HS-5 (cell line): Measurements from ENCODE around the gene TWNK.
"Not testable (repeated sequence)": the region's sequence is repeated elsewhere in the genome, so short reads cannot be mapped to it uniquely, and the experiment has no call there.

ENCODE experiments used
- DNase-seq: peaks from one replicate; pipeline ENCODE4 v3.0.0-alpha.2; 2012; ENCODE audit warnings: low read depth

TWNK gene

DNA sequence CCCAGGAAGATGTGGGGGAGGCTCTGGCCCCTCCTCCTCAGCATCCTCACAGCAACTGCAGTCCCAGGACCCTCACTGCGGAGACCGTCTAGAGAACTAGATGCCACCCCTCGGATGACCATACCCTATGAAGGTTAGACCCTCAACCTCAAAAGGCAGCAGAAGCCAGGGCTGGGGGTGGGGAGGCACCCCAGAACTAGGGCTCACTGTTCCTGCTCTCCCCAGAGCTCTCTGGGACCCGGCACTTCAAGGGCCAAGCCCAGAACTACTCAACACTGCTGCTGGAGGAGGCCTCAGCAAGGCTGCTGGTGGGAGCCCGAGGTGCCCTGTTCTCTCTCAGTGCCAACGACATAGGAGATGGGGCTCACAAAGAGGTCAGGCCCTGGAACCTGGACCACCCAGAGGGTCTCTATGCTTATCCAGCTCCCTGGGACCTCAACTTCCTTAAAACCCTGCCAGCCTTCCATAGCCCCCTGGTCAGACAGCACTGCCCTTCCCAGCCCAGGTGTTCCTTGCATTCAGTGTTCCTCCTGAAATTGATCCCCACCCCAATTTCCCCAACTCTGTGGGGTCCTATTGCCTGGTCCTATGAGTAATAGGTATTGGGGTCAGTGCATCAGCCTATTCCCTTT is 14.3 kb upstream of the TWNK start:
- DNase-seq: no peak

DNA sequence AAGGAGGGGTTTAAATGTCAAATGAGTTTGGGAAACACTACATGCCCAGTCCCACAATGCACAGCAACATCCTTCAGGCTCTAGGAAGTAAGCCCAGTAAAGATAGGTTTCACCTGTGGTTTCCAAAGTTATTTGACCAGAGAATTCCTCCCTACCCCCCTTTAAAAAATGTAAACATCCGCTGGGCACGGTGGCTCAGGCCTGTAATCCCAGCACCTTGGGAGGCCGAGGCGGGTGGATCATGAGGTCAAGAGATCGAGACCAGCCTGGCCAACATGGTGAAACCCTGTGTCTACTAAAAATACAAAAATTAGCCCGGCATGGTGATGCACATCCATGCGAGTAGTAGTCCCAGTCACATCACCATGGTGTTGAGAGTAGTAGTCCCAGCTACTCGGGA is 11.9 kb upstream of the TWNK start:
- DNase-seq: not testable (repeated sequence)

DNA sequence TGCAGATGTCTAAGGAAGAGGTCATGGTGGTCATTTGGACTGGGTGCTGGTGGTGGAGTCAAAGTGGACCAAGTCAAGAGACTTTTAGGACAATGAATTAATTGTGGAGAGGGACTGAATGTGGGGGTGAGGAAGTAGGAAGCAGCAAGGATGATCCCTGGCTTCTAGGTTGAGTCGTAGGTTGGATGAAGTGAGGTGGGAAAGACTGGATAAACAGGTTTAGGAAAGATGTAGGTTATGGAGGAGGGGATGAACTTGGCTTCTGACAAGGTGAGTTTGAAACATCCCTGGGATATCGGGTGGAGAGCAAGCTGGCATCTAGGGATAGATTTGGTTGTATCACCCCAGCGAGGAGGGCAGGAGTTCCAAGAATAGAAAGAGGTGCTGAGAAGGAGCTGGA is 10.4 kb upstream of the TWNK start:
- no peak for DNase-seq

DNA sequence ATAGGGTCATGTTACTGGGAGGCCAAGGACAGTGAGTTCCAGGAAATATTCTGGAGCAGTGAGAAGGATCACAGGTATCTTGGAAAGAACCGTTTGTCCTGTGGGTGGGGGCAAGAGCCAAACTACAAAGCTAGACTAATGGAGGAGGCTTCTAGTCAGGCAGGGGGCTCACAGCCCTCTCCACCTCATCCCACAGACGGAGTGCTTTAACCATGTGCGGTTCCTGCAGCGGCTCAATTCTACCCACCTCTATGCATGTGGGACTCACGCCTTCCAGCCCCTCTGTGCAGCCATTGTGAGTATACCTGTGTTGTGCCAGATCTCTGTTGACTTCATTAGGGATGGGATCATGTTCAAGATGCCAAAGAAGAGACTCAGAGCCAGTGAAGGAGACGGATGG is 9.9 kb upstream of the TWNK start:
- no peak for DNase-seq

DNA sequence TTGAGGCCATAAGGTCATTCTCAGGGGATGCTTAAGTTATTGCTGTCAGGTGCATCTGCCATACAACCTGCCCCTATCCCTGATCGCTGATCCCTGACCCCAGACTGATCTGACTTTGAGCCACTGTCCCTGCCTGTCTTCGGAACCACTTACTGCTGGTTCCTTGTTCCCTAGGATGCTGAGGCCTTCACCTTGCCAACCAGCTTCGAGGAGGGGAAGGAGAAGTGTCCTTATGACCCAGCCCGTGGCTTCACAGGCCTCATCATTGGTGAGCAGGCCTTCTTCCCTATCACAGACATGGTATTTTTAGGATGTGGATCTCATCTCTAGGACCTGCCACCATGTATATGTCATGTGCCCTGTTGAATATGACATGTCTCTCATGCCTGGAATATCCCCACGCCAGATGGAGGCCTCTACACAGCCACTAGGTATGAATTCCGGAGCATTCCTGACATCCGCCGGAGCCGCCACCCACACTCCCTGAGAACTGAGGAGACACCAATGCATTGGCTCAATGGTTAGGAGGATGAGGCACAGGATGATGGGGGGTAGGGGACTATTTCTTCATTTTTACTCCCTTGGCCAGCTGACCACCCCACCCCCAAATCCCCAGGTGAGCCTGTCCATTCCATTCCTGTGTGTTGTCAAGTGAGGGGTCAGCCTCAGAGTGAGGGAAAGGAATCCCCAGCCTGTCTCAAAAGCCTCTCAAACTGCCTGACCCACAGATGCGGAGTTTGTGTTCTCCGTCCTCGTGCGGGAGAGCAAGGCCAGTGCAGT is 9.0 kb upstream of the TWNK start:
- DNase-seq: no peak

DNA sequence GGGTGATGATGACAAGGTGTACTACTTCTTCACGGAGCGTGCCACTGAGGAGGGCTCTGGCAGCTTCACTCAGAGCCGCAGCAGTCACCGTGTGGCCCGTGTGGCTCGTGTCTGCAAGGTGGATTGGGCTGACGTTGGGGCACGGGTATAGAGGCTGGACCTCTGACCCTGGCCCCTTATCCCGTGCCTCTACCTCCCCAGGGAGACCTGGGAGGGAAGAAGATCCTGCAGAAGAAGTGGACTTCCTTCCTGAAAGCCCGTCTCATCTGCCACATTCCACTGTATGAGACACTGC is 8.5 kb upstream of the TWNK start:
- no peak for DNase-seq

DNA sequence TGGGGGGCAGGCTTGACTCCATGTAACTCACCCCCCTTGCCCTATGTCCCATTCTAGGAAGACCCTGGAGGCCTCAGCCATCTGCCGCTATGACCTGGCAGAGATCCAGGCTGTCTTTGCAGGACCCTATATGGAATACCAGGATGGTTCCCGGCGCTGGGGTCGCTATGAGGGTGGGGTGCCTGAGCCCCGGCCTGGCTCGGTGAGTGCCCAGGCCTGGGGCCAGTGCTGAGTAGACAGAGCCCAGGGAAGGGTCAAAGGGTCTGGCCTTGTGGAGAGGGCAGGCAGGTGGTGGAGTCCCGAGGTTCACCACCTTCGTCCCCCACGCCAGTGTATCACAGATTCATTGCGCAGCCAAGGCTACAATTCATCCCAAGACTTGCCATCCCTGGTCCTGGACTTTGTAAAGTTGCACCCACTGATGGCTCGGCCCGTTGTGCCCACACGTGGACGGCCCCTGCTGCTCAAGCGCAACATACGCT is 7.5 kb upstream of the TWNK start:
- DNase-seq: no peak

DNA sequence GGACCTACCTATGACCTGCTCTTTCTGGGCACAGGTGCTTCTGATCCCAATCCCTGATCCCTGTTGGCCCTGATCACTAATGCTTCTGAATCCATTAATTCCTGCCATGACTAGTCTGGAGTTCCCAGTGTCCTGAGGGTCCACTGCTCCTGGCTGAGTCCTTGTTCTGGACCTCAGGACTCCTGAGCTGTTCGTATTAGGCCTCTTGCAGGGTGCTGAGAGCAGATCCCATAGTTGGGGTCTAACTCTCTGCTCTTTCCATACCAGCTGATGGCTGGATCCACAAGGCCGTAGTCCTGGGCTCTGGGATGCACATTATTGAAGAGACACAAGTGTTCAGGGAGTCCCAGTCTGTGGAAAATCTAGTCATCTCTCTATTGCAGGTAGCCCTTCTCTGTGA is 7.0 kb upstream of the TWNK start:
- DNase-seq: no peak

DNA sequence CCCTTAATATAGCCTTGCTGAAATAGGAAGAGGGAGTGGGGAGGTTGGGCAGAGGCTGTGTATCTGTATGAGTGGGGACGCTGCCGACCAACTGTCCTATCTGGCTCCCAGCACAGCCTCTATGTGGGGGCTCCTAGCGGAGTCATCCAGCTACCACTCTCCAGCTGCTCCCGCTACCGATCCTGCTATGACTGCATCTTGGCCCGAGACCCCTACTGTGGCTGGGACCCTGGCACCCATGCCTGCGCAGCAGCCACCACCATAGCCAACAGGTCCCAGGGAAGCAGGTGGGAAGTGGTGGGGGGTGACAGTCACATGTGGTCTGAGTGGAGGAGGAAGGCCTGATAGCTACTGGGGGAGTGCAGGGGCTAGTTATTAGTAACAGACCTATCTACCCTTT is 6.6 kb upstream of the TWNK start:
- DNase-seq: no peak

DNA sequence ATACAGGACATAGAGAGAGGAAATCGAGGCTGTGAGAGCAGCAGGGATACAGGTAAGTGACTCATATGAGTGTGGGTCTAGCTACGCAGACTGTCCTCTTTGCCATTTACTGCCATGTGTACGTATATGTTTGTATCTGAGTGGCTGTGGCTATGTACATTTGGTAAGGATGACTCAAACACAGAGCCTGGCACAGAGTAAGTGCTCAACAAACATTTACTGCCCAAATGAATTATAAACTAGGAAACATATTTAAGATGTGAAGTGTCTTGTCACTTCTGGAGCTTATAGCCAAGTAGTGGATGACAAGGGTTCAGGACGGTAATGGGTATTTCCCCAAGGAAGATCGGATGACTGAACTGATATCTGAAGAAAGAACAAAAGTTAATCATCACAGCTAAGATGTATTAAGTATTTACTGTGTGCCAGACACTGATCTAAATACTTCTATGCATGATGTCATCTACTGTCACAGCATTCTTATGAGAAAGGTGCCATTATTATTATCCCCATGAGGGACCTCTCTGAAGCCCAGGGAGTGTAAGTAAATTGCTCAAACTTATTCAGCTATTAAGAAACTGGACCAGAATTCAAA is 6.1 kb upstream of the TWNK start:
- DNase-seq: no peak

DNA sequence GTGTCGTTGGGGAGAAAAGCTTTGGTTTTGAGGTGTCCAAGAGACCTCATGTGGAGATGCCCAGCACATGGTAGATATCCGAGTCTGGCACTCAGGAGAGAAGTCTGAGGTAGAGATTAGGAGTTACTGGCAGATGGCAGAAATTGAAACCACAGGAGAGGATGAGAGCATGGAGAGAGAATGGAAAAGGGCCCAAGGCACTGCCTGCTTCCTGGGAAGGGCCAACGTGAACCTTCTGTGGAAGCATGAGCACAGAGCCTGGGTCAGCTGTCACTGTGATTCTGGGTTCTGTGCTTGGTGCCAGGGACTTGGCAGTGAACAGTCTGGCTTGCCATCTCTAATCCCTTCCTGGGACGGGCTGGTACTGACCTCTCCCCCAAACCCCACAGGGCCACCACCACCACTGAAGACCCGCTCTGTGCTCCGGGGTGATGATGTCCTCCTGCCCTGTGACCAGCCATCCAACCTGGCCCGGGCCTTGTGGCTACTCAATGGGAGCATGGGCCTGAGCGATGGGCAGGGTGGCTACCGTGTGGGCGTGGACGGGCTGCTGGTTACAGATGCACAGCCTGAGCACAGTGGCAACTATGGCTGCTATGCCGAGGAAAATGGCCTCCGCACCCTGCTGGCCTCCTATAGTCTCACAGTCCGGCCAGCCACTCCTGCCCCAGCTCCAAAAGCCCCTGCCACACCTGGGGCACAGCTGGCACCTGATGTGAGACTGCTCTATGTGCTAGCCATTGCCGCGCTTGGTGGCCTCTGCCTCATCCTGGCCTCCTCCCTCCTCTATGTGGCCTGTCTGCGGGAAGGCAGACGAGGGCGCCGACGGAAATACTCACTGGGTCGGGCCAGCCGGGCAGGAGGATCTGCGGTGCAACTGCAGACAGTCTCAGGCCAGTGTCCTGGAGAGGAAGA is 4.2 kb upstream of the TWNK start:
- DNase-seq: no peak

DNA sequence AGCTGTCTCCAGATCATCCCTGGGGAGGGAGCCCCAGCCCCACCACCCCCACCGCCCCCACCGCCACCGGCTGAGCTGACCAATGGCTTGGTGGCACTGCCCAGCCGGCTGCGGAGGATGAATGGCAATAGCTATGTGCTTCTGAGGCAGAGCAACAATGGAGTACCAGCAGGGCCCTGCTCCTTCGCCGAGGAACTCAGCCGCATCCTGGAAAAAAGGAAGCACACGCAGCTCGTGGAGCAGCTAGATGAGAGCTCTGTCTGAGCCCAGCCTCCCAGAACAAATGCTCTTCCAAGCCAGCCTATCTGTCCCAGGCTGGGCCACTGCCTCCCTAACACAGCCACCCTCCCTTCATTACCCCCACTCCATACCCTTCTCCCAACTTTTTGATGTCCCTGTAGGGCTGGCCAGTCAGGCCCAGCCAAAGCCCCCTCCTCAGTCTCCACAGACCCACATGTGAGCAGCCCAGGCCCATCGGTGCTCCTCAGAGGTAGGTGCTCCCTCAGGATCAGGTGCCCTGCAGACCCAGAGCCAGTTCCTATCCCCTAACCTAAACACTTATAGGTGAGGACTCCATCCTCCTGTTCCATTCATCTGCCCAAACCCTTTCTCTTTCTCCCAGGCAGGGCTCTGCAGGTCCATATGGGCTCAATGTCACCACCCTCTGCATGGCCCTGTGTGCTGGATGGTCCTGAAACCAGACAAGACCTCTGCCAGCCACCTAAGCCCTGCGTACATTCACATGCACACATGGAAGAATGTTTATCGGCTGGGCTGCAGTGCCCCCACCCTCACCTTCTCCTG is 3.3 kb upstream of the TWNK start:
- no peak for DNase-seq

DNA sequence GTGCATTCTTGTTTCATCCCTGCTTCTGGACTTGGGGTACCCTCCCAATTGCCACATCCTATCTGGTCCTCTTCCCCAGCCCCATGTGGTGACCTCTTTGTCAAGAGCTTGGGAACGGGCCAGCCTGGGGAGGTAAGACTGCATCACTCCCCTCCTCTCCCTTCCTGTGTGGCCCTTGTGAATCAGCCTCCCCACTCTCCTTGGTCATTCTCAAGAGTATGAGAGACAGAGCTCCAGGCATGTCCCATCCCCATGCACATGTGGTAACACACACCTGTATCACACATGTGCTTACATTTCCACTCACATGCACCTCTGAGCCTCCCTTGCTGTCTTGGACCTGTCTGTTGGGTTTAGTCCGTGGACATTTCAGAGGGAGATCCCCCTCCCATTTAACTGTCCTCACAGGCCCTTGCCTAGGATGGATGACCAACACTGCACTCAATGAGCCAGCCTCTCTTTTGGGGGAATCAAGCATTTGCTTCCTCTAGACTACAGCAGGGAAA is 2.6 kb upstream of the TWNK start:
- DNase-seq: no peak

DNA sequence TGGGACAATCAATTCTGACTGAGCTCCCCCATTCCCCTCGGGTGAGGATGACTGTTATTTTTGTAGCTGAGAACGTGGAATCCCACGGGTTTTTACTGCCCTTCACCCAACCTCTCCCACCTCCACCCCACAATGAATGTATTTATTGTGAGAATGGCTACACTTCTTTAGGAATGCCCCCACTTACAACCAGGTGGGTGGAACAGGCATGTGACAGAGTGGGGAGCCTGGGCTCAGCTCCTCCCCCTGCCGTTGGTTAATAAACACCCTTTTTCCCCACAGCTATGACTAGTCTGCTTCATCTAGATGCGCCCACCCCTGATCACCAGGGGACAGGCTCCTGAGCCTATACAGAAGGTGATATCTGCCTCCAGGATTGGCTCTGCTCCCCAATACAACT is 2.0 kb upstream of the TWNK start:
- no peak for DNase-seq

DNA sequence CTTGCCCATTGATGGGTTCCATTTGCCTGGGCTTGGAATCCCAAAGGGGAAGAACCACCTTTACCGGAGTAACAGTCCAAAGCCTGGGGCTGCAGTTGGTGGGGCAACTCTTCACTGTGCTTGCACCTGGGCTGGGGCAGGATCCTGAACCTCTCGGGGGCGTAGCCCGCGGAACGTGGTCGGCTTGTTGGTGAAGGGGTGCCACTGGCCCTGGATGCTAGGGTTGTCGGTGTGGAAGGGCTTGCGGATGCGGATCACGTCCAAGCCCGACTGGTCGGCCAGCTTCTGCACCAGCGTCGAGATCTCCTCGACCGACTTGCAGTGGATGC is 756 bp upstream of the TWNK start:
- DNase-seq: no peak

DNA sequence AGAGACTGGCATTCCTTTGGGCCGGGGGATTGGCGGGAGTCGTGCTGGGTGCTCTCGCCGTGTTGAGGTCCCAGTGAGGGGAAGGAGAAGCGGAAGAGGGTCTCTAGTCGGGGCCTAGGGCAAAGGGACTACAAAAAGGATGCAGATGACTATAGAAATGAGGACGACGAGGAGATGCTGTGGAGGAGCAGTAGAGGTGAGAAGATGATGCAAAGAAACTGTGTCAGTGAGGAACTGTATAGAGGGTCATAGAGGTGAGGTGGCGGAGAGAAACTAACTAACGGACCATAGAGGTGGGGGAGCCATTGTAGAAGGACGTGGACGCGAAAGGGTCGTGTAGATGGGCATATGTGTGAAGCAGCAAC is 324 bp downstream of the TWNK start:
- no peak for DNase-seq

DNA sequence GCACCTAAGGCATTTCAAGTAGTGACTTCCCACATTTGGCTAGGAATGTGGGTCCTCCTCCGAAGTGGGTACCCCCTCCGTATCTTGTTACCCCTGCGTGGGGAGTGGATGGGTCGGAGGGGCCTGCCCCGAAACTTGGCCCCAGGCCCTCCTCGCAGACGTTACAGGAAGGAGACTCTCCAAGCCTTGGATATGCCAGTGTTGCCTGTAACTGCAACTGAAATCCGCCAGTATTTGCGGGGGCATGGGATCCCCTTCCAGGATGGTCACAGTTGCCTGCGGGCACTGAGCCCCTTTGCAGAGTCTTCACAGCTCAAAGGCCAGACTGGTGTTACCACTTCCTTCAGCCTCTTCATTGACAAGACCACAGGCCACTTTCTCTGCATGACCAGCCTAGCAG is 823 bp downstream of the TWNK start:
- DNase-seq: no peak

DNA sequence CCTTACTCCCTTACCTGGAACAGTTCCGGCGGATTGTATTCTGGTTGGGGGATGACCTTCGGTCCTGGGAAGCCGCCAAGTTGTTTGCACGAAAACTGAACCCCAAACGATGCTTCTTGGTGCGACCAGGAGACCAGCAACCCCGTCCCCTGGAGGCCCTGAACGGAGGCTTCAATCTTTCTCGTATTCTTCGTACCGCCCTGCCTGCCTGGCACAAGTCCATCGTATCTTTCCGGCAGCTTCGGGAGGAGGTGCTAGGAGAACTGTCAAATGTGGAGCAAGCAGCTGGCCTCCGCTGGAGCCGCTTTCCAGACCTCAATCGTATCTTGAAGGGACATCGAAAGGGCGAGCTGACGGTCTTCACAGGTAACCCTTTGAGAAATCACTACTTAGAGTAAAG is 1.7 kb downstream of the TWNK start:
- DNase-seq: no peak

DNA sequence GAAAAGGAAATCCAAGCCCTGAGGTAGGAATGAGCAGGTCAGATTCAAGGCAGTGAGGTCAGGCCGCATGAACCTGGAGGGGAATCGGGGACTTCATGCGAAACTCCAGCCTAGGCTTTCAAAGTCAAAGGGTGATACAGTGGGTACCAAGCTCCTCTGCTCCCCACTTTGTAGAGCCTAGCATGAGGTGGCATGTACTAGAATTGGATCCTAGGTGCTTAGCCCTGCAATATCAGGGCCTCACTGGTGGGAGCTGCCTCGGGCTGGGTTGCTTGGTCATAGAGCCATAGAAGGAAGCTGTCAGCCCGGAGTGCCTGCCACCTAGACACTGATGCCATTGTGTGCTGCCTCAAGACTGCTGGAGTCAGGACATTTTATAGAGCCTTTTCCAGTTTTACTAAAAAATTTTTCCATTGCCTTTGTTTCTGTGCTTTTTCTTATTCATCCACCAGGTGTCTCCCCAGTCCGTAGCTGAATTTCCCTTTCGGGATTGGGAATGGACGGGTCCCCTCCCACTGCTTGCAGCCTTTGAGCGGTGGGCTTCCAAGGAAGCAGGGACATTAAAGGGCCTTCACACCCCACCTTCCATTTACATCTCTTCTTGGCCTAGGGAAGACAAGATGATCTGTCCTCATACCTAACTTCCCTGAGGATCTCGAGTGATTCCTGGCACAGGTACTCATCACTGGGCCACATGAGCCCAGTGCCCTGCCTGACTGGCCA is 6.8 kb downstream of the TWNK start:
- no peak for DNase-seq

DNA sequence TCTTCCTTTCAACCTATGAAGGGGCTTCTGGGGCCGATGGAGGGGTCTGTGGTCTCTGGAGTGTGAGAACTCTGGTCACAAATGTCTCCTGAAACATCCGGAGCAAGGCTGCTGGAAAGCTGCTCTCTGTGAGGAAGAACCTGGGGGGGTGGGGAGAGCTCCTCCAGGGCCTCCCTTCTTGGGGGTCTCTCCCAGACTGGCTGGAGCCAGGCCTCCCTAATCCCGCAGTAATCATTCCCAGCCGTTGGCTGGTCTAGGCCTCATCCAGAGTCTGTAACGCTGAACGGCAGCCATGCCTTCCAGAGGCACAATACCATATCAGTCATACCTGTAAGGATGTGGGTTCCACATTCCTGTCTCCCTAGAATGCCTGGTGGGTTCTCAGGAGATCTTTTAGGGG is 7.8 kb downstream of the TWNK start:
- no peak for DNase-seq

DNA sequence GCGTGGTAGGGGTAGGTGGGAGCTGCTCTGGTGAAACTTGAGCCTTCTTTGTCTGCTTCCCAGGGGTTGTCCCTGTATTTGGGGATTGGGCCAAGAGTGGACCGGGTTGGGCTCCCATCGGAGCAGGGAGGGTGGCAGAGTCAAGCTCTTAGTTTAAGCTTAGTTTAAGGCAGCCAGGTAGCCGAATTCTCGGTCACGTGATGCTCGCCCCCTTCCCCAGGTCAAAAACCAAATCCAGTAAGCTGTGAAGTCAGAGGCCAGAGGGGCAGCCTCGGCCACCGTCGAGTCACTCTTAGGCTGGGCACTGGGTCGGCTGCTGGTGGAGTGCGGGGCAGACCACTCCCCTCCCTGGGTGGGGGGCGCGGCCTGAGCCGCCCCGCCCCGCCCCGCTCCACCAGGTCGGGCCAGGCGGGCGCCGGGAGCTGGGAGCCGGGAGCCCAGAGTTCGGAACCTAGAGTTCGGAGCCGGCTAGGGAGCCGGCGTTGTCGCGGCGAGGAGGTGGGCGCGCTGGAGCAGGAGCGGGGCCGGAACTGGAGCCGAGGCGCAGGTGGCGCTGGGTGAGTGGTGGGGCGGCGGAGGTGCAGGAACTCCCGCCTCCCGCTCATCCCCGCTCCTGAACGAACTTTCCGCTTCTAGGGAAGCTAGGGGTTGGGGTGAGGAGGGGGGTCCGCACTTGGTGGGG is 9.5 kb downstream of the TWNK start:
- no peak for DNase-seq
